CD4-positive, alpha-beta T cell treated with Interleukin-21 for 1 hour (primary cell): ENCODE measurements around the gene KCNA5.
A peak's percentile ranks its signal among the peaks of the same experiment; 100 is the strongest.

Source experiments
- DNase-seq: peaks from one replicate; pipeline ENCODE4 v3.0.0-alpha.2; 2020

Gene KCNA5

DNA sequence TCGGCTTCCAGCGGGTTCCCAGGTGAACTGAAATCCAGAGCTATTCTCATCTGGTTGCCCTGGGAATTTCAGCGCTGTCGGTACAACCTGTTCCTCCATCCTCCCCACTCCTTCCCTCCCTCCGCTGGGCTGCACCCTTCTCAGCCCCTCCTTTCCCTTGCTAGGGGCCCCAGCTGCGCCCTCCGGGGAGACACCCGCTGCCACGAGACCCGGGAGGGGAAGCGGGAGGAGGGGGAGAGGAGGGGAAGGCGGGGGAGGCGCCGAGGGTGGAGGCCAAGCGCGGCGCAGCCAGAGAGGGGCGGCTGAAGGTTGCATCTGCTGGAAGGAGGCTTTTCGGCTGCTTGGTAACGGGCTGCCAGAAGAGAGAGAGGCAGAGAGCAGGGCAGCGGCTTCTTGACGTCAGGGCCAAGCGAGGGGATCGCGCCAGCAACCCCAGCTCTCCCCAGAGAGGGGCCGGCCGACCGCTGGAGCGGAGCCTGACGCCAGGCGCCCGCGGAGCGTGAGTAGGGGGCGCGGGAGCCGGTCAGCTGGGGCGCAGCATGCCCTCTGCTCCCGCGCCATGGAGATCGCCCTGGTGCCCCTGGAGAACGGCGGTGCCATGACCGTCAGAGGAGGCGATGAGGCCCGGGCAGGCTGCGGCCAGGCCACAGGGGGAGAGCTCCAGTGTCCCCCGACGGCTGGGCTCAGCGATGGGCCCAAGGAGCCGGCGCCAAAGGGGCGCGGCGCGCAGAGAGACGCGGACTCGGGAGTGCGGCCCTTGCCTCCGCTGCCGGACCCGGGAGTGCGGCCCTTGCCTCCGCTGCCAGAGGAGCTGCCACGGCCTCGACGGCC is at the start of gene KCNA5:
TSS of gene KCNA5 (plus strand) at position 291 of the 831 bp plus-strand sequence. CDS start at position 560, 269 bp downstream.
- DNase-seq, result no peak

DNA sequence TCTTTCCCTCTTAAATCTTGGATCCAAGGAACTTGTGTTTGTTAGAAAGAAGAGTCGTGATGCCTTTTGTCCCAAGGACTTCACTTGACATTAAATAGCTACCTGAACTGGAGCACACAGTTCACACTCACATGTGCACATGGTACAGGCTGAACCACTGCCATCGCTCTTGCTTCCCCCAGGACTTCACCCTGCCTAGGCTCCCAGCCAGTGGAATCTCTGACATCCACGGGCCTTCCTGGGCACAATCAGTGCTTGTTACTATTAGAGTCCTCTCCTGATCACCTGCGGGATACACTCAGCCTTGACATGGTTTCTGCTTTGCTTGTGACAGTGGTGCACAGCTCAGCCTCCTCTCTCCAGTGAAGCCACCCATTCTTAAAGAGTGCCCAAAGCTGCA is 49.1 kb upstream of the KCNA5 start:
- no peak for DNase-seq

DNA sequence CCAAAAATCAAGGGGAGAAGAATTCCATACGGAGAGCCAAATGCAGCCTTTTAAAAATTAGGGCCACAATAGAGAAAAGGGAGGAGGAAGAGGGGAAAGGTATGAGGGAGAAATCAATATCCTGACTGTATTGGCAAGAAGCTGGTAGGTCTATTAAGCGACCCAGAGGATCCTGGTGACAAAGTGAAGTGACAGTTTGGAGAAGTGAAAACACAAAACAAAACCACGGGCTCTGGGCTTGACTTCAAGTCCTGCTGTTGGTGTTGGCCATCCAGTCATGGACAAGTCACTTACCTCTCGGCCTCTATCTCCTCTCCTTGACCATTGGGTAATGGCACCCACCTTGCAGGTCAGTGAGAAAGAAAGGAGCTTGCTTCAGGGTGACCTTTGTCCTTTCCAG is 47.0 kb upstream of the KCNA5 start:
- no peak for DNase-seq

DNA sequence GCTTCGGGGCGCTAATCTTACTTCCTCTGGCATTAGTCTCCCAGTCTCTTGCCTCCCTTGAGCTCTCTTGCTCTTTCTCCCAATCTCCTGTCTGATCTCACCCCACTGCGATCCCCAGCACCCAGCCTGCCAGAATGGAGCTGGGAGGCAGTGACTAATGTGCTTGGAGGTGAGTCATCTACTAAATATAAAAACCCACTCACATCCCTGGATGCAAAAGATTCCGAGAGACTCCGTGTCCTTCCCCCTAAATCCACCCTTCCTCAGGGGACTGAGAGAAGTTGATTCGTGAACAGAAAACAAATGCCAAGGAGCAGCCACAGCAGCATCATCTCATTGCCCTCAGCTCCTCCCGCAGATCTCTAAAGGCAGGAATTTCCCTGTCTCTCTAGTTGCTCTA is 45.7 kb upstream of the KCNA5 start:
- no peak for DNase-seq

DNA sequence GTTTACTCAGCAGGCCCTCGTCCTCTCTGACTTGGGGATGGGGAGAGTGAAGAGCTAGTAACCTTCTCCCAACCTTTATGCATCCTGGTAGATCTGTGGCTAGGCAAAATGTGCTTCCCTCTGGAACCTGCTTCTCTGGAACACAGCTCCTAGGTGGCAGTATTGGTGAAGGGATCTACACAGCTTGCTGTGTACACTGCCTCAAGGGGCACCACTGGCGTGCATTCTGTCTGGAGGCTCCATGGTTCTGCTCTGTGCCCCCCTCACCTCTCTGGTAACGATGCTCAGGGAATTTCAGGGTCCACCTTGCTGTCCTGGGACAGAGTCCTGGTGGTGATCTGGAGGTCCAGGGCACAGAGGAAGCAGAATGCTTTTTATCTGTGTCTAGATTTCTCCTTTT is 43.5 kb upstream of the KCNA5 start:
- DNase-seq, result no peak

DNA sequence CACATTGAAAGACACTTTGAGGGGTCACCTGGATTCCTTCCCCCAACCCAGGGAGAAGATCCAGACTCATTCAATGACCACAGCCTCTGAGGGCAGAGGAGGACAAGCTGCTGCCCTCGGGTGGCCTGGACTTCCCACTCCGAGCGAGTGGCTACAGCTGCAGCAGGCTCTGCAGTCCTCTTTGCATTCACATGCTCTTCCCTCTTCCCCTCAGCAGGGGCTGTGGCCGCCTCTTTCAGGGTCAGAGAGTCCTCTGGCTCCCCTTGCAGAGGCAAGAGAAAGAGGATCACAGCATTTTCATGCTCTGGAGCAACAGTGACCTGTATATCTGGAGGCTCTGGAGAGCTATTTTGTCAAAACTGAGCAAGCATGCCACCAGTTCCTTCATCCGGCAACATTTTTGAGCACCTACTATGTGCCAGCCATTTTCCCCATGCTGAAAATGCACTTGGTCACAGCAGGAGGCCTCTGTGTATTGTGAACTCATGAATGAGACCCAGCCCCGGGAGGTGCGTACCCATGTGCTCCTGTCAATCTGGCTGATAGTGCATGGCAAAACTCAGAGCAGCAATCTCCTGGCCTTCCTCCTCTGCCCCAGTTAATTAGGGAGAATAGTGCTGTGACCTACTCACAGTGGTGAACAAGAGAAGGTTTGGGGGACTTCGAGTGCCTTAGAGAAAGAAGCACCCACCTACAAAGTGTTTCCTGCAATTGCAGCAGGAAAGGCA is 42.9 kb upstream of the KCNA5 start:
- no peak for DNase-seq

DNA sequence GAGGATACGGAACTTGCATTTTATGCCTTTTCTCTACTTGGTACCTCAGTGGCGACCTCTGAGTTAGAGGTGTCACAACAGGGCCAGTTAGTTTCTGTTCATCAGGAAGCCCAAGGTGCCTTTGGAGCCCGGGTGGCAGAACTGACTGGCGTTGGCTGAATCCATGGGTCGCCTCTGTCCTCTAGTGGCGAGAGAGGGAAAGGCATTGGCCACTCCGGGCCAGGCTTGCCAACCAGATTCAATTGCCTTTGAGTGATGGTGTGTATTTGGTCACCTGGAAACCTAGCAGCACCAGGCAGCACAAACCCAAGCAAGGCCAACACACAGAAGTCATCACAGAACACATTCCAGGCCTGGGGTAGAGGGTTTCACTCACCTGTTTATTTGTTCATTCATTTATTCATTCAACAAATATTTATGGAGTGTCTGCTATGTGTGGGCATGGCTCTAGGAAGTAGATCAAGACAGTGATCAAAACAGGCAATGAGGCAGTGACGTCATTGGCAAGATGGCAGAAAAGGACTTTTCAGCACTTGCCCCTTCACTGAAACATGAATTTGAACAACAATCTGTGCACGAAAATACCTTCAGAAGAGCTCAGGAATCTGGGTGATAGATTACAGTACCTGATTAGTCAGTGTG is 40.5 kb upstream of the KCNA5 start:
- DNase-seq, result peak; percentile 42

DNA sequence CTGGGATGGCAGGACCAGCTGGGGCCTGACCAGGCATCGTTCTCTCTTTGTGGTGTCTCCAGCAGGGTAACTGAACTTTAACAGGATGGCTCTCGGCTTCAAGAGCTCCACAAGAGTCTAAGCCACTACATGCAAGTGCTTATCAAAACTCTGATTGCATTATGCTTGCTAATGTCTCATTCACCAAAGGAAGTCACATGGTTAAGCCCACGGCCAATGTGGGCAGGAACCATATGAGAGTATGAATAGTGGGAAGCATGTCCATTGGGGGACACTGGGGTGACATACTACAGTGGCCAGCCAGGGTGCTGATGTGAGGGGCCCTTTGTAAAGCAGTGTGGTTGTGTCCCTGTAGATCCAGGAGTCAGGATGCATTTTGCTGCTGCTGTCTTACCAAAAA is 35.0 kb upstream of the KCNA5 start:
- no peak for DNase-seq

DNA sequence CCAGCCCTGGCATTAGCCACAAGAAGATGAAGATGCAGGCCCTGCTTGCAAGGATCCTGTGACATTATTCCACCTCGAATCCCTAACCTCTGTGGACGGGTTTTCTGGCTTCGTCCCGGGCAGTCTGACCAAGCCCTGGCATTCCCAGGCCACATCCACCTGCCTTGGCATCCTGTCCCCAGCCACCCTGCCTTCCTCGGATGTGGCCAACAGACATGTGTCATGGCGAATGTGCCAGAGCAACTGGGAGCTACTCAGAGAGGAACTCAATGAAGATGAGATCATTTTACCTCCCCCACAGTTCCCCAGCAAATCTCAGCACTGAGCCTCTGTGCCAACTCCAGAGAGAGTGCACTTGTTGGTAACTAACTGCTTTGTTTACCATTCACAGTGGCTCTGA is 33.5 kb upstream of the KCNA5 start:
- DNase-seq, result no peak

DNA sequence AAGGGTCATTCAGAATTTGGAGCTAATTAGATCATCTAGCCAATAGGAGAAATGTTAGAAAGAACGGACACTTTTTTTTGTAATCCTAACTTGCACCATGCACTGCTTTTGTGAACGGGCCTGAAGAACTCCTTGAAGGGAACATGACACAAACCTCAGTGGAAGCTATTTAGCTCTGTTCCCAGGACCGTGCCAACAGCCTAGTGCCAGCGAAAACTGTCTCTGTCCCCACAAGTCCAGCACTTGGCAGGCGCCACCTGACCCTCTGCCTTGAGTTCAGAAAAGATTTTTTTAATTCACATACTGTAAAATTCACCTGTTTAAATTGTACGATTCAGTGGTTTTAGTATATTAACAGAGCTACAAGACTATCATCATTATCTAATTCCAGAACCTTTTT is 31.3 kb upstream of the KCNA5 start:
- DNase-seq, result no peak

DNA sequence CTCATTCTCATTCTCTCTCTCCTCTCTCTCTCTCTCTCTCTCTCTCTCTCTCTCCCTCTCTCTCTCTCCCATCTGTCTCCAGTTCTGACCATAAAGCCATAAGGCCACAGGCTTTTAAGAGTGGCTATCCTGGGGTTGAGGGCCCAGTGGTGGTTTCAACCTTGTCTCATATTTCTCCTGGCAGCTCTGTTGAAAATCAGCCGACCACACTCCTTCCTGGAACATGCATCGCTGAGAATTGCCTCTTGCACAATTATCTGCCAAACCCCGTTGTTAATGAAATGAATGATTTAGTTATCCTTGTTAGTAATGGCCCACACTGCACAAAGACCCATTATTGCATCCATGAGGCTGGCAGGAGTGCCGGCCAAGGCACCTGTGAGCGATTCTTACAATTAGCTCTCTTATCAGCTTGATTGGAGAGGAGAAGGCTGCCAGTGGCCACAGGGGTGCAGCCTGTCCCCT is 30.4 kb upstream of the KCNA5 start:
- no peak for DNase-seq

DNA sequence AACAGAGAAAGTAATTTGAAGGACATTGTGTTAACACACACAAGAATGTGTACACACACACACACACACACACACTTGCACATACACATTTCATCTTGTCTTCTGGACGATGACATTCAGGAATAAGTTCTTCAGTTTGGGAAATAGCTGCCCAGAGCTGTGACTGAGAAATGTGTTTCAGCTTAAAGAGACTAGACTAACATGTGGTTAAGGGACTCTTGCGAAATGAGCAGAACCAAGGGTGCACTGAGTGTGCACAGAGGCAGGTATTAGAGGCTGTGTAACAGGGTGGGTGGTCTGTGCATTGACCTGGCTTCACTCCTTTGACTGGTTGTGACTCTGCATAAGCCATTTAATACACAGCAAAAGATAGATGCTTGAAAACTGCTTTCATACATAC is 29.4 kb upstream of the KCNA5 start:
- DNase-seq, result no peak

DNA sequence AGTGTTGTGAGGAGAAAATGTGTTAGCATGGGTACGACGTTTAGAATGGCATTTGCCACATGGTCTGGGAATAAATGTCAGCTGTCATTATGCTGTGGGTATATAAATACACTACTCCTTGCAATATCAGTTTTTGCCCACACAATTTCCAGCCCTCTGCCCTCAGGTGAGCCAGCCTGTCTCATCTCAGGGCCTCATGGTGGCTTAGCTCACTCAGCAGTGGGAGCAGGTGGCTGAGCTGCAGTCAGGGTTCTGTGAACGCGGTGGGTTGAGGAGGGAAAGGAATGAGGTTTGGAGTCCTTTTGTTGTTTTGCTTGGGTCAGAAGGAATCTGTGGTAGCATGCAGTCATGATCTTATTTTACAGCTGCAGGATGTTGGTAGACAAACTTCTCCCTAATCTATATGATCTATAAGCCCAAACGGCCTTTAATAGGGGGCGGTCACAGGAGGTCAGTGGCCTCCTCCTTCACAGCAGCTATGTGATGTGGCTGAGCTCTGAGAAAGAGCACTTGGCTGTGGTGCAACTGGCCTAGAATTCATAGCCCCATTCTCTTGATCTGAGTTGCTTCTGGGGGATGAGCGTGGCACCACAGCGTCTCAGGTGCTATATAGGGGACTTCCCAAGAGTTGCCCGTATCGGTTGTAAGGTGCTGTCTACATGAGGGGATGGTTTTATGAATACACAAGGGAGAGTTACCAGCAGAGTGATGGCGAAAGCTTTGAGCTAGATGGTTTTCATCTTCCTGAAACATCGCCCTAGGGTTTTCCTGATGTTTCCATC is 27.8 kb upstream of the KCNA5 start:
- DNase-seq, result no peak

DNA sequence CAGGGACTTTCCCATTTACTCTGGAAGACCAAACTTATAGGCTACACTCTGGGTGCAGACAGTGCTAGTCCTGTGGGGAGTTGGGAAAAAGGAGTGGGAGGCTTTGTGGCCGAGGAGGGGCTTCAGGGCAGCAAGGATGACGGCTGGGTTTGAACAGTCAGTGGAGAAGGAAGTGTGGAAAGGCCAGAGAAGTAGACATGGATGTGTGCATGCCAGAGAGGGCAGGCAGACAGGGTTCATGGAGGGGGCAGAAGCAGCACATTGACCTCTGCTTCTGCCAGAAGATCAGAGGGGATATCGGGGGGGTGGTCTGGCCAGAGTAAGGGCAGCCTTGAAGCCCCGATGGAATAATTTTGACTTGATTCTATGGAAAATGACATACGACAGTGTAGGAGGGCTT is 27.2 kb upstream of the KCNA5 start:
- no peak for DNase-seq

DNA sequence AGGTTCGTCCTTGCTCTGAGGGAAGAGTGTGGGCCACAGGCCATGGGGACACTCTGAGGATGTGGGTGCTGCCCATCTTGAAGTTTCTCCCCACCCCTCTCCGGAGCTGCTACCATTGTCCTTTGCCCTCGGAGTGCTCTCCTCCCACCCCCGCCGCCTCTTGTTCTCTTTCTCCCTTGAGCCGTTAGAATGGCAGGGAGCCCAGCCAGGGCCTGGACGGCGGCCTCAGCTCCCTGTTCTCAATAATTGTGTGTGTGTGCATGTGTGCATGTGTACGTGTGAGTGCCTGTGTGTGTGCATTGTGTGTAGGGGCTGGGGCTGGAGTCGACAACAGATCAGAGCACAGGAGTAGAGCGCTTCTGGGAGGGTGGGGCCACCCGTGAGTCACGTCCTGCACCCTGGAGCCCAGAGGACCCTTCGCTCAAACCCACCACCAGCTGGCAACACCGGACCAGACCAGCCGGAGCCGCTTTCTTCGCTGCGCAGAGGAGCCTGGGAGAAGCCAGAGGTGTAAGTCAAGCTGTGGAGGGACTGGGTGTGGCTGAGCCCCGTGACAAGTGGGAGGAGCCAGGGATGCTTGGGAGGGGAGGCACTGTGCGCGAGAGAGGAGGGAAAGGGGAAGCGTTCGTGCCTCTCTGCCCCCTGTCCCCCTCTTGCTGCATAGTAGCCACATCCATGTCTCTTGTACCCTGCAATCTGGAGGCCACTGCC is 25.9 kb upstream of the KCNA5 start:
- no peak for DNase-seq

DNA sequence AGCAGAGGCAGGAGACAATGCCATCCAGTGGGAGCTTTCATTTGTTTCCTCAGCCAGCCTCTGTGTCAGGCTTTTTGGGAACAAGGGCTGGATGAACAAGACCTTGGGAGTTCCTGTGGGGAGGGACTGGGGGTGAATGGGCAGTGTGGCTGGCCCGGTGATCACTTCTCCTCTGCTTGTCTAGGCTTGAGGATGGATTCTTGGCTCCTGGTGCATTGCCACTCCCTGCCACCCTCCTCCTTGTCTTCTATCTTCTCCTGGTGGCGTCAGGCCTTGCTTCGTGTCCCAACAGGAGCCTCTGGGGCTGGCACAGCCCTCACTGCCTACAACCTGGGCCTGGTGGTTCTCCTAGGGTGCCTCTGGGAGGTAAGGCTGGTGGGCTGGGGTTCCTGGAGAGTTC is 25.0 kb upstream of the KCNA5 start:
- DNase-seq, result no peak

DNA sequence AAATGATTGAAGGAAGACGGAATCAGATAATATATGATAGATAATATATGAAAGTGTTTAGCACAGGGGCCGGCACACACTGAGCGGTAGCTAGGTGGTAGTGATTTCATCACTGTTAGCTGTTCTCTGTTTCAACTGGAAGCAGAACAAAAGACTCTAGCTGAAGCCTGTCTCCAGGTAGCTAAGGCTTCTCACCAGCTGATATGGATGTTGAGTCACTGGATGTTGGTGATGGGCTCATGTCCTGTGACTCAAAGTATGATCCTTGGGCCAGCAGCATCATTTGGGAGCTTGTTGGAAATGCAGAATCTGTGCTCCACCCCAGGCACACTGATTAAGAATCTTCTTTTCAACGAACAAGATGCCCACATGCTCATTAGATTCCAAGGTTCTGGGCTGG is 21.7 kb upstream of the KCNA5 start:
- DNase-seq, result no peak

DNA sequence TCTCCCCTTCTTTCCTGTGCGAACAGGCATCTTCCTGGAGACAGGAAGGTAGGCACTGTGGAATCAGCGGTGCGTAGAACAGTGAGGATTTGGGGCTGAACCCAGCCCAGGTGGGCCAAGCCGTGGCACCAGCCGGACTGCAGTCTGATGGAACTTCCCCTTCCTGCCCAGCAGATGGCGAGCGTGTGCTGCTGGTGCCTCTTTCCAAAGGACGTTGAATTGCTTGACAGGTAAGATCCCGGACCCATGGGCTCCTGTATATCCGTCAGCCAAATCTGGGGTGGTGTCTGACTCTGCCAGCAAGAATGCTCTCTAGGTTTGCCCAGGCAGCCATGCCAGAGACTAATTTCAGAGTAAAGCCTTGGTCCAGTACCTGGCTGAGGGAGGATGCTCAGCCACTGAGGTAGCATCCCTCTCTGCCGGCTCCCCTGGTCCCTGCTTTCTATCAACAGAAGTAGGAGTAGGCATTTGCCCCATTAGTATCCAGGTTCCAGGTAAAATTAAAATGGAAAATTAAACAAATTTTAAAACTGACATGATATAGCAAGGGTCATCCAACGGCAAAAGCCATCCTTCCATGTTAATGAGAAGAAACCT is 21.1 kb upstream of the KCNA5 start:
- peak; percentile 16 for DNase-seq

DNA sequence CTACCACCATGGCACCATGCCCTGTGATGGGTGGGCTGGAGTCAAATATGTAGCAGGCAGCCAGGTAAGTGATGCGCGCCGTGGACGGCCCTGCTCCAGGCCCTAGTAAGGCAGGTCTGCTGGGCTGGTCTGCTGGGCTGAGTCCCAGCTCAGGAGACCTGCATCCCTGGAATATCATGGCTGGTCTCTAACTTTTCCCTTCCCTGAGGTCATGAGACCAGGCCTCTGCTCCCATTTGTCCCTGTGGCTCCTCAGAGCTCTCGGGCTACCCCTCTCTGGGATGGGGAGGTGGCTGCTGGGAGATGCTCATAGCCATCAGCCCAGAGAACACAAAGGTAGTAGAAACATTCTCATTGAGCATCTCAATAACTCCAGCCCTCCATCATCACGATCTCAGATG is 19.8 kb upstream of the KCNA5 start:
- DNase-seq, result no peak

DNA sequence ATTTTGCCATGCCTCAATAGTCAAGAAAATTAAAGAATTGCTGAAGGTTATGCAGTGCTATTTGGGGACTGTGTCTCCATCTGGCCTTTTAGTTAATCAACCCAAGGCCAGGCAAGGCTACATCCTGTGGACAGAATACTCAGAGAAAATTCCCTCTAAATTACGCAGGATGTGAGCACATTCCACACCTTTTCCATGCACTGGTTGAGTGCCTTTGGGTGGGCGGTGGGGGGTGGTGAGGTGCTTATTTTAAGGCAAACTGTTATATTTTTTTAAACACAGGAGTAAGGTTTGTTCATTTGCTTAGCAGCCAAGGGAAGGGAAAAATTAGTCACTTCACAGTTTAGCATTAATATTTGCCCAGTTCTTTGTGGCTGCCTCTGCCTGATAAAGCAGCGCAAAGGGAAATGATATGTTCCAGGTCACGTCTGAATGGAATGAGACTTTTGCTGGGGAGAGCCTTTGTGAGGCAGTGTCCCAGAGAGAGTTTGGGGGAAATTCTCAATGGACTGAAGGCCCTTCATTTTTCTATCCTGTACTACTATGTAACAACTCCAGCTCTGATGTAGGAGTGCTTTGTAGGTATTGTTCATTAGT is 17.2 kb upstream of the KCNA5 start:
- no peak for DNase-seq

DNA sequence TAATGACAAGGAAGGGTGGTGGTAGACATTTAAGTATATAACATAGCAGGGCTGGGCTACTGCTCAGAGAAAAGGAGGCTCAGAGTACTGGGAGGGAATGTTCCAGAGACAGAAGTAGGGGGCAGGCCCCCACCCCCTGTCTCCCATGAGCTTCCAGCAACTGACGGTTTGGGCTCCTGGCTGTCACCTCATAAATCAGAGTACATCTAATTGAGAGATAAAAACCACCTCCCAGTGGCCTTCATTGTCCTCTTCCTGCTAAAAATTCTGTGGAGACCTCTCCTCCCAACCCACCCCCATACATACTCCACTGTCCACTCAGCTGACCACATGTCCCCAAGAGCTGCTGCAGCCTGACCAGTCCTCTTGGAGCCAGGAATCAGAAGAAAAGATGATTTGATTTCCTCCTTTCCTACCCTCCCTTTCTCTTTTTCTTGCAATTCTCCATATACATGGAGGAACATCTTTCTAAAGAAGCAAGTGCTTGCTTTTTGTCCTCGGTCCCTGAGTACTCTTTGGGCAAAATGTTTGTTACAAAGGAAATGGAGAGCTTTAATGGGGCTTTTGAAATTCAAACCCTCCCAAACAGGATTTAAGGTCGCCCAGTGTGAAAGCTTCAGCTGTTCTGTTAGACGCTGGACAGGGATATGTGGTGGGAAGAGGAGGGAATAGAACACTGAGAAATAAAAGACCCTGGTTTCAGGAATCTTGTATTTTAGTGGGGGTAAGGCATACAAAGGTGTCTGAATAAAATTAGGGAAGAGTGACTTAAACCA is 16.4 kb upstream of the KCNA5 start:
- DNase-seq, result no peak
